ENCODE measurements around the gene ENDOD1.

- no peak for TF ChIP-seq CTCF (IDR thresholded peaks at IDR 0.05)
- TF ChIP-seq POLR2A (IDR thresholded peaks at IDR 0.05) = no peak
- no peak for TF ChIP-seq EP300 (IDR thresholded peaks at IDR 0.05)
These were observed 14.7 kb upstream of the ENDOD1 start for GRCh38 chr11:95074792-95075563.
